RWPE1 (cell line): ENCODE measurements around the gene TP53I13.

Experiments used
- CTCF ChIA-PET: fragments of 350-600 bp; sonication (Branson Sonifier 250); formaldehyde crosslinking; extraction: SDS; loops from one replicate; lab custom pipeline; 2021; lab: Yijun Ruan, JAX
- POLR2A ChIA-PET: fragments of 400-600 bp; formaldehyde crosslinking; extraction: SDS; loops from one replicate; lab custom pipeline; 2020; ENCODE audit warnings: antibody characterized with exemption; ENCODE audit not compliant: low non-redundant PET; lab: Yijun Ruan, JAX
- DNase-seq: peaks from one replicate; pipeline ENCODE4 v3.0.0; 2012; ENCODE audit warnings: low spot score
- H3K27ac ChIP-seq: fragments of 450-650 bp; 2 replicates; pipeline ENCODE4 v1.5.1; 2017
- CTCF ChIP-seq: fragments of 450-650 bp; conservative IDR thresholded peaks from 2 replicates; pipeline ENCODE4 v1.5.1; 2017; ENCODE audit warnings: low read depth, mild to moderate bottlenecking

Gene TP53I13

DNA sequence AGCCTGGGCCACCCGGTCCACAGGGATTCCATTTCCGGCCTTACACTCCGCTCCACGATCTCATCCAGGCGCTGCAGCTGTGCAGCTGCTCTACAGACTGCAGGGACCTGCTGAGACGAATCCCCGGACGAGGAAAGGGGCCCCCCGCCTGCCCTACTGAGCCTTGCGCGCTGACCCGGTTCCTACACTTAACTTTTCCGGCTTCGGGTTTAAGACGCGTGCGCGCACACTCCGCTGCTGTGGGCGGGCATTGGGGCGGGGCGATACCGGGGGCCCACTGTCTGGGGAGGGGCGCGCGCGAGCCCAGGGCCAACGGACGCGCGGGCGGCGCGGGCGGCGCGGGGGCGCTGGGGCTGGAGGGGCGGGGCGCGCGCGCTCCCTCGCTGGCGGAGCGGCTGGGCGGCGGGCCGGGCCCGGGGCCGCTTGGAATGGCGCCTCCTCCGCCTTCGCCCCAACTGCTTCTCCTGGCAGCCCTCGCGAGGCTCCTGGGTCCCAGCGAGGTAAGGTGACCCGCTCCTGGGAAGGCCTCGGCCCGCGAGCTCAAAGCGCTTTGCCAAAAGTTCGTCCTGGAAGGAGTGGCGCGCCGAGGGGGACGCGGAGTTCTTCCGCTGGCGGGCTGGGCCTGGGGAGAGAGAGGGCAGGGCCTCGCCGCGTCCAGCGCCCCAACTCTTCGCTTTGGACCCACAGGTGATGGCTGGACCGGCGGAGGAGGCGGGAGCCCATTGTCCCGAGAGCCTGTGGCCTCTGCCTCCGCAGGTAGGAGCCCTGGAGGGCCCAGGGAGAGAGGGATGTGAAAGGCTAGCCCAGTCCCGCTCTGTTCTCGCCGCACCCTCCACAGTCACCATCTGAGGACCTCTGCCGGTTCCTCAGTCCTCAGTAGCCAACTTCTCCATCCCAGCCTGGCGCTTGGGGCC is at the start of gene TP53I13:
TSS of gene TP53I13 (plus strand) at position 371 of the 914 bp plus-strand sequence. CDS start at position 429, 58 bp downstream.
- CTCF ChIA-PET = interaction anchor here (0.5 to 1.5 kb wide), 5 partner anchors 12 to 551 kb away, joined by 3 to 5 read pairs (median 3); no protein-coding TSS in a partner anchor
- TF ChIP-seq CTCF = no peak
- POLR2A ChIA-PET = interaction anchor here (0.5 kb wide), 1 partner anchor 13 kb away, joined by 6 read pairs; no protein-coding TSS in a partner anchor
- DNase-seq = peak; percentile 80
- H3K27ac ChIP-seq = peak within 1 kb of the TSS; percentile 98

GRCh38 chr17:29524692-29525091 is 43.8 kb upstream of the TP53I13 start:
- ChIA-PET POLR2A (interaction anchor here (0.9 kb wide), 1 partner anchor 10 kb away, joined by 3 read pairs; no protein-coding TSS in a partner anchor), CTCF (no interaction called here)
- no peak for DNase-seq
- no peak for TF ChIP-seq CTCF
- H3K27ac ChIP-seq = no peak overlapping the region

DNA sequence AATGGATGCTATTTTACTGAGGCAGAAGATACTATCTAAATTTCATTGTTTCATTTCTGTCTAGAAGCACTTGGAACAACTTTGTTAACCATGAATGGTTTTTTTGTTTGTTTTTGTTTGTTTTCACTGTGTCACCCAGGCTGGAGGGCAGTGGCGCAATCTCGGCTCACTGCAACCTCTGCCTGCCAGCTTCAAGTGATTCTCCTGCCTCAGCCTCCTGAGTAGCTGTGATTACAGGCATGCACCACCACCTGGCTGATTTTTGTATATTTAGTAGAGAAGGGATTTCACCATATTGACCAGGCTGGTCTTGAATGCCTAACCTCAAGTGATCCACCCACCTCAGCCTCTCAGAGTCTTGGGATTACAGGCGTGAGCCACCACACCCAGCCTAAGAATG is 42.2 kb upstream of the TP53I13 start:
- POLR2A ChIA-PET = no interaction called here
- no peak for DNase-seq
- no peak for TF ChIP-seq CTCF
- CTCF ChIA-PET = no interaction called here
- no peak overlapping the region for H3K27ac ChIP-seq

GRCh38 chr17:29533976-29534375 is 34.5 kb upstream of the TP53I13 start:
- CTCF ChIA-PET = interaction anchor here (0.6 to 1.0 kb wide), 2 partner anchors 103 to 164 kb away, joined by 3 to 7 read pairs; no protein-coding TSS in a partner anchor
- POLR2A ChIA-PET = interaction anchor here (1.0 kb wide), 1 partner anchor 10 kb away, joined by 3 read pairs; no protein-coding TSS in a partner anchor
- H3K27ac ChIP-seq = no peak overlapping the region
- no peak for DNase-seq
- TF ChIP-seq CTCF = no peak

GRCh38 chr17:29544066-29544465 is 24.4 kb upstream of the TP53I13 start:
- no peak overlapping the region for H3K27ac ChIP-seq
- TF ChIP-seq CTCF = no peak
- no peak for DNase-seq
- ChIA-PET CTCF (interaction anchor here (0.5 kb wide), 1 partner anchor 765 kb away, joined by 3 read pairs; no protein-coding TSS in a partner anchor), POLR2A (no interaction called here)

- no peak overlapping the region for H3K27ac ChIP-seq
- no peak for DNase-seq
- TF ChIP-seq CTCF = no peak
- ChIA-PET POLR2A (no interaction called here), CTCF (interaction anchor here (0.5 kb wide), 1 partner anchor 1526 kb away, joined by 5 read pairs; no protein-coding TSS in a partner anchor)
These were observed 22.4 kb upstream of the TP53I13 start for GRCh38 chr17:29546085-29546484.
